Uterus (tissue), 2 donors: ENCODE measurements around the gene A4GALT.

Experiments
- POLR2A ChIP-seq, 2 donors: fragments of 450-650 bp; IDR thresholded peaks; one replicate each; pipeline ENCODE4 v1.6.1; 2016; ENCODE audit warnings: antibody characterized with exemption in 2 of 2, mild to moderate bottlenecking in 1 of 2, moderate library complexity in 1 of 2
- TF ChIP-seq, protein P1 (sequence below), 4 experiments: fragments of 200-600 bp in 2 of 4; fragments of 450-650 bp in 2 of 4; sonication (generic) in 2 of 4; IDR thresholded peaks; one replicate each; pipeline ENCODE4 v1.5.1; 2016 to 2019; ENCODE audit warnings: antibody characterized with exemption in 4 of 4, mild to moderate bottlenecking in 2 of 4, moderate library complexity in 1 of 4

GRCh38 chr22:42645938-42646568 lies 74.6 kb downstream of the A4GALT start:
- TF ChIP-seq, protein P1, sequence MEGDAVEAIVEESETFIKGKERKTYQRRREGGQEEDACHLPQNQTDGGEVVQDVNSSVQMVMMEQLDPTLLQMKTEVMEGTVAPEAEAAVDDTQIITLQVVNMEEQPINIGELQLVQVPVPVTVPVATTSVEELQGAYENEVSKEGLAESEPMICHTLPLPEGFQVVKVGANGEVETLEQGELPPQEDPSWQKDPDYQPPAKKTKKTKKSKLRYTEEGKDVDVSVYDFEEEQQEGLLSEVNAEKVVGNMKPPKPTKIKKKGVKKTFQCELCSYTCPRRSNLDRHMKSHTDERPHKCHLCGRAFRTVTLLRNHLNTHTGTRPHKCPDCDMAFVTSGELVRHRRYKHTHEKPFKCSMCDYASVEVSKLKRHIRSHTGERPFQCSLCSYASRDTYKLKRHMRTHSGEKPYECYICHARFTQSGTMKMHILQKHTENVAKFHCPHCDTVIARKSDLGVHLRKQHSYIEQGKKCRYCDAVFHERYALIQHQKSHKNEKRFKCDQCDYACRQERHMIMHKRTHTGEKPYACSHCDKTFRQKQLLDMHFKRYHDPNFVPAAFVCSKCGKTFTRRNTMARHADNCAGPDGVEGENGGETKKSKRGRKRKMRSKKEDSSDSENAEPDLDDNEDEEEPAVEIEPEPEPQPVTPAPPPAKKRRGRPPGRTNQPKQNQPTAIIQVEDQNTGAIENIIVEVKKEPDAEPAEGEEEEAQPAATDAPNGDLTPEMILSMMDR (IDR thresholded peaks at IDR 0.05): no peak
- no peak for TF ChIP-seq POLR2A (IDR thresholded peaks at IDR 0.05)
